GM19395 (cell line): ENCODE results near the gene TOGARAM2.

Experiments used
- ATAC-seq: cut with Tn5 transposase; IDR thresholded peaks from one replicate; pipeline ENCODE4 v1.9.1; 2021; ENCODE audit warnings: mild to moderate bottlenecking, moderate library complexity; ENCODE audit not compliant: unreplicated experiment

The TOGARAM2 gene

DNA sequence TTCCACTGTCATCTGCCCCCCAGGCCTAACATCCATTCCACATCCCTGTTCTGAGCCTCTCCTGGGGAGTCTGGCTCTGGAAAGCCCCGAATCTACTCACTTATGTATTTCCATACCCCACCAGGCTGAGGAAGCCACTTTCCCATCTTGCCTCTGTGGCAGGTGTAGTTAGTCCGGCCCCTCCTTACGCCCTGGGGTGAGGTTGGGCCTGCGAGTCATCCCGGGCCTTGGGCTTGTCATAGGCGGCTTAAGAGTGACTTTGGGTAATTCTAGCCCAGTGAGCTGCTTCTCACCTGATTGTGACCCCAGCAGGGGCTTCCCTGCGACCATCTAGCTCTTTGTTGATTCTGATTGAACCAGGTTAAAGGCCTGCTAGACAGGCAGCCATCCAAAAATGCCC, 72.1 kb downstream of the TOGARAM2 start:
- no peak for ATAC-seq

DNA sequence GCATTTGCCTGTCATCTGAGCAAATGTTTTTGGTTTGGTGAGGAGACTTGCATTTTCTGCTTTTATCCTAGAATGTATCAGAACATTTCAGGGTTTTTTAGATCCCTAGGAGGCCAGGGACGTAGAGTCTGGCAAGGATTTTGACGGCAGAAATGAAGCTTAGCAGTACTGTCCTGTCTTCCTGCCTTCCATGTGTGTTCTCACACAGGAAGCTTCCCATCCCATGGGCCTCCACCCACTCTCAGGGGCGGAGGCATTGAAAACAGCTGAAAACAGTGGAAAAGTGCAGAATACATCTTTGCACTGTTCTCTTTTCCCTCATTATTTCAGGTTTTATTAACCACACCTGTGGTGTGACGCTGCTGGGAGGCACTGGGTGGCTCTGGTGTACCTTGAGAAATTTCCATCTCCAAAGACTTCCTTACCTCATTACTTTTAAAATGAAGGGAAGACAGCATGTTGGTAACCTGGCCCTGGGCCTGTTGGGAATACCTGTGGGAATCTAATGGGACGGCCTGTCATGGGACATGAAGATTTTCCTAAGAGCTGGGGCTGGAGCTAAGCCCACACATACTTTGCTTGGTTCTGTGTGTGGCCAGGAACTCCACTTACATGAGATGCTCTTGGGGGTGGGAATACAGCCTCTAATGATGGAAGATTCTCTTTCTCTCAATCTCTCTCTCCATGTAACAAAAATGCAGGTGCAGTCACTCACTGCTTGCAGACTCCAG, 72.7 kb downstream of the TOGARAM2 start:
- ATAC-seq = no peak

DNA sequence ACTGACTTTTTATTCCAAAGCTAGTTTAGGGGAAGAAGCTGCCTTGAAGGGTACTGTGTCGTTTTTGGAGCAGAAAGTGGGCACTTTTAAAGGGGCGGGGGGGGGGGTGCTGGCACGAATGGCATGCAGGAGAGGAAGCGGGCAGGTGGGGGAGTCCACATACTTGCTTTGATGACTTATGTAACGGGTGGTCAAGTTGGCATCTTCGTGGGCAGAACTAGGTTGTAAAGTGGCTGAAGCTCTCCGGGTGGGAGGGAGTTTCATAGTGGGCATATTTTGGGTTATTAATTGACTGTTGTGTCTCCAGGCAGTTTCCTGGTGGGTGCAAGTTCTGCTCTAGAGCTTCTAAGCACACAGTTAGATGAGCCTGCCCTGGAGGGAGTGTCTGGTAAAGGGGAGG, 73.3 kb downstream of the TOGARAM2 start:
- ATAC-seq = no peak

DNA sequence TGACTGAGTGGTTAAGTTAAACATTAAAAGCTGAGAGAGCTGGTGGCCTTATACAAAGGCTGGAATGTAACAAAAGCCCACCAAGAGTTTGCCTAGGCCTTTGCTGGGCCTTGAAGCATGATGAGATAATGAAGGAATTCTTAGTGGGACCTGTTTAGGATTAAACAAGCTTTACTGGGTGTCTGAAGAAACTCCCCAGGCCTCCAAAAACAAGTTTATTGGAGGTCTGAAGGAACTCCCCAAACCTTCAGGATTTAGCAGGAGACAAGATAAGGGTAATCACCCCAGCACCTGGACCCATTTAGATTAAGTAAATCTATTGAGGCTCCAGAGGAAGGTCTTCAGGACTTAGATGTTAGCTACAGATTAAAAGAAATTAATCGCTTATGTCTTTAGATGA, 74.5 kb downstream of the TOGARAM2 start:
- no peak for ATAC-seq

GRCh38 chr2:29056452-29056851, 75.4 kb downstream of the TOGARAM2 start:
- no peak for ATAC-seq

DNA sequence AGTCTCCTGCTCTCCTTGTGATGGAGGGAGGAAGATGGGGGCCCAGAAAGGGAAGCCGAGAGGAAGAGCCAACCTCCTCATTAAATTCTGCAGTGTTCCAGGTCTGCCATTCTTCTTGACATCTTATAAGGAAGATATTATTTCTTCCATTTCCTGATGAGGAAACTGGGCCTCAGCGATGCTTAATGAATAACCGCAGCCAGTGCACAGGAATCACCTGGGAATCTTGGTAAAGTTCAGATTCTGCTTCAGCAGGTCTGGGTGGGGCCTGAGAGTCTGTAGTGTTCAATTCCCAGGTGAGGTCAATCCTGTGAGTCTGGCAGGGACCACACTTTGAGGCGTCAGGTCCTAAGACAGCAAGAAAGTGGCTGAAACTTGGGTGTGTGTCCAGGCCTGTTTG, 75.9 kb downstream of the TOGARAM2 start:
- no peak for ATAC-seq

GRCh38 chr2:29059624-29060023, 78.5 kb downstream of the TOGARAM2 start:
- ATAC-seq = no peak

- ATAC-seq = no peak
These were observed 79.3 kb downstream of the TOGARAM2 start for GRCh38 chr2:29060441-29060840.

DNA sequence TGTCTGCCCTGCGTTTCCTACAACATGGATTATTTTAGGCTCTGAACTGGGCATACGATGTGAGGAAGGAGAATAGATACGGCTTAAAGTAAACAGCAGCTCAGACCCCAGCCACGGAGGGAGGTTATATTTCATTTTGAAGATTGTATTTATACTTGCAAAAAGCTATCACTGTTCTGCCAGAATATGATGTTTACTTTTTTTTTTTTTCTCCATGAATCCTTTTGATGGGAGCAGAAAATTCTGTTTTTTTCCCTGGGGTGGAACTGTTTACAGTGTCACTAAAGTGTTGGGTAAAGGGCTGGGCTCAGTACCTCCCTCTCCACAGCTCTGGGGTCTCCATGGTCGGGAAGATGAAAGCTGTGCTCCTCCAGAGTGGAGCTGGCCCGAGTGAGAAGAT, 80.1 kb downstream of the TOGARAM2 start:
- ATAC-seq = no peak

DNA sequence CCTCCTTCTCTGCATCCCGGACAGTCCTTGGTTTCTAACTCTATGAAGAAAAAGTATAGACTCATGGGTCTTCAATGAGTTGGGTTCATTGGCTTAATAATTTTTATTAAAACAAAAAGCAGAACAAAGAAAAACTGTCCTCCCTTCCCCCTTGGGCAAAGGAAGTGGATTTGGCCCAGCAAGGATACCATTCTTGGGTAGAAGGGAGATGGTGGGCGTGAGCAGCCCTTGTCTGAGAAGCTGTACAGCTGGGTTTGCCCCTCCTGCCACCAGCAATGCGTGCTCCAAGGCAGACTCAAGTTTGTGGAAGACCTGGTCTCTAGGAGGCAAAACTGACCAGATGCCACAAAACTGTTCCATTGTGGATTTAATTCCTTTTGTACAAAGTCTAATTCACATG, 80.5 kb downstream of the TOGARAM2 start:
- ATAC-seq = no peak

DNA sequence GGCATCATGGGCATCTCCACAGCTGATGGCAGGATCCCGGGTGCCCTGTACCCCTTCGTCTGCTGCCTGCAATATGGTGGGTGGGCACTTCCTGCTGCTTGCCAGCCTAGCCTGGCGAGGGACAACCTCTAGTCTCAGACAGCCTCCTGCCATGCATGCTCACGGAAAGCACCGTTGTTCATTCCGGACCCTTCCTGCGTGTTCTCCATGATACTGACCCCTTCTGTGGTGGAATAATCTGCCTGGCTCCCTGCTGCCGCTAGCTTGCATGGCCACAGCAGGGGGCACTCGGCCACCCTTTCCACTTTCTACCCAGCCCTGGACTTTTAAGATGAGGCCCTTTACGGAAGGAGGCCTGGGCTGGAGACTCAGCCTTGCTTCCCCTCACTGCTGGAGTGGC, 81.3 kb downstream of the TOGARAM2 start:
- ATAC-seq = no peak

DNA sequence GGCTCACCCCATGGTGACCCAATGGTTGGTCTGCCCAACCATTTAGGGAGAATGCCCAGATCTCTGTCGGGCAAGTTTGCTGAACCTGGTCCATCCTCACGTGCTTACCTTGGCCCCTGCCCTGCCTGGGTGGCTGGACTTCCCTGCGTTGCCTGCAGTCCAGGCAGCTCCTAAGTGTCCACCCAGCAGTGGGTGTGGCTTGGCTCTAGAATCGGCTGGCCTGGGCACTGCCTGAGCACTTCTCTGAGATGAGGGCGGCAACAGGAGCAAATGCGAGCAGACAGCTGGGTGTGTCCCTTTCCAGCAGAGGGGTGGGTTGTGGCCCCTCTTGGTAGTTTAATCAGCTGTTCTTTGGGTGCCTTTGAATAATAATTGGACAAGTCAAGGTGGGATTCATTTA, 82.0 kb downstream of the TOGARAM2 start:
- no peak for ATAC-seq

DNA sequence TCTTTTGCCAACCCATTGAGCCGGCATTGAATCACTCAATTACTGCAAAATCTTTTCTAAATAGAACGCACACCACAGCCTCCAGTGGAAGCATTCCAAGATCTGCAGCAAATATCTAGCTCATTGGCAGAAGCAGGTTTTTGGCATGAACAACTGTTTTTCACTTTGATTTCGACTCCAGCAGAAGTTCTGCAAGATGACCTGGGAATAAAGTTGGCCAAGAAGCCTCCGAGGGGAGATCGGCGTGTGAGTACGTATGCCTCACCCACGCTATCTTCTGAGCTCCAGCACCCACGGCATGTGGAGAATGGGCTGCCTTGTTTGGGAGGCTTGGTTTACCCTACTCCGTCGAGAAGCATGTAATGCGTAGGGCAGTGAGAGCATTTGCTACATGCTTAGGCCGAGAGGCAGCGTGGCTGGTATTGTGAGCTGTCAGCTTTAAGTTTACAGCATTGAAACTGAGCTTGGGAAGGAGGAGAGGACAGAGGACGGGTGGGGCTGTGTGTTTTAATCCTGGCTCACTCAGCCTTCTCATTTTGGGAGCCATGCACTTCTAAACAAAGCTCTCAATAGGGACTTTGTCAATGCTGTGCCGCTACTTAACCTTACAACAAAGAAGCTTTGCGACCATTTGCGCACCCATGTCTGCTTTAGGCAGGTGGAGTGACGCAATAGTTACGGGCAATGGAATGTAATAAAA, 82.7 kb downstream of the TOGARAM2 start:
- no peak for ATAC-seq

DNA sequence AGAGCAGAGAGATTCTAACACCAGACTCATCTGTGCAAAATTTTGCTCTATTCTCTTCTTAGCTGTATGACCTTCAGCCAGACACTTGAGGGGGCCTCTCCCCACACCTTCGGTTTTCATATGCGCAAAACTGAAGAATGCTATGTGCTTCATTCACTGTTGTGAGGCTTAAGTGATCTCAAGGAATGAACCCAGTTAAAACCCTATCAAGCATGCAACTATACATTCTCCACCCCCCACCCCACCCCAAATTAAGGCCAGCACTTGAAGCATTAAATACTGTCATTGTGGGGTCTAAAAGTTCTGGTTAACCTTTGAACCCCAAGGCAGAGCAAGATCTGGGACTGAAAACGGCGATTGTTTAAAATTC, 83.2 kb downstream of the TOGARAM2 start:
- ATAC-seq = no peak

- ATAC-seq = no peak
These were observed 83.6 kb downstream of the TOGARAM2 start for GRCh38 chr2:29064746-29065067.

- ATAC-seq = no peak
These were observed 84.1 kb downstream of the TOGARAM2 start for GRCh38 chr2:29065068-29065811.

- ATAC-seq = no peak
These were observed 85.3 kb downstream of the TOGARAM2 start for GRCh38 chr2:29066271-29066860.

- ATAC-seq = no peak
These were observed 86.0 kb downstream of the TOGARAM2 start for GRCh38 chr2:29066997-29067605.

GRCh38 chr2:29068513-29068912, 87.4 kb downstream of the TOGARAM2 start:
- no peak for ATAC-seq

DNA sequence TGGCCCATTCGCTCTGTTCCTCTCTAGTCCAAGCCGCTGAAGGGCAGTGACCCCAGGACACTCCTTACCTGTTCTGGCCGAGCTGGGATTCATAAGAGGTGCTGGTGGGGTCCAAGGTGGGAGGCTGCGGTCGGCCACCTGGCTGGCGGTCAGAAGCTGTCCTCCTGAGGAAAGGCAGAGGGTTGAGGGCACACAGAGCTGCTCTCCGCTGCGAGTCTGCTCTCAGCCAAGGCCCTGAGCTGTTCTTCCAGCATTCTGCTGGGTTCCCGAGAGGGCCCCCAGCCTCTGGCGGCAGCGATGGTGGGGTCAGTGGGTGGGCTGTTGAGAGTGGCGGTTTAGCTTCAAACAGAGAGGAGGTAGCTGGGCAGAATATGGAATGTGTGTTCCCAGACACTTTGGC, 89.4 kb downstream of the TOGARAM2 start:
- no peak for ATAC-seq
